ENCODE measurements around the gene TCF7L1. TPM values are rescaled to one million over a fixed set of nuclear protein-coding genes. Genes with fewer than 3 reads are reported as not detected.

Gene TCF7L1
- total RNA-seq, 4 donors from 2014 or later, result 1.1 to 3.9 (median 2.8) TPM

DNA sequence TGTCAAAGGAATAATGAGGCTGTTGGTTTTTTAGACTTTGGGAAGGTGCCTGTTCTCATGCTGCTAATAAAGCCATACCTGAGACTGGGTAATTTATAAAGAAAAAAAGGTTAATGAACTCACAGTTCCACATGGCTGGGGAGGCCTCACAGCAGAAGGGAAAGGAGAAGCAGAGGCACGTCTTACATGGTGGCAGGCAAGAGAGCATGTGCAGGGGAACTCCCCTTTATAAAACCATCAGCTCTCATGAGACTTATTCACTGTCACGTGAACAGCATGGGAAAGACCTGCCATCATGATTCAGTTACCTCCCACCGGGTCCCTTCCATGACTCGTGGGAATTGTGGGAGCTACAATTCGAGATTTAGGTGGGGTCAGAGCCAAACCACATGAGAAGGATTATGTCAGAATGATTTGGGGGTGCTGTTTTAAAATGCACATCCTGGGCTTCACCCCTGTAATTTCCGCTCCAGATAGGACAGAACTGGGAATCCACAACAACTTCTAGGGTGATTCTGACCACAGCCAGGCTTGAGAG is 37.8 kb downstream of the TCF7L1 start:
- intact Hi-C loops (cut with DNase I; ENCODE audit: low total_unique reads), result no loop called here

DNA sequence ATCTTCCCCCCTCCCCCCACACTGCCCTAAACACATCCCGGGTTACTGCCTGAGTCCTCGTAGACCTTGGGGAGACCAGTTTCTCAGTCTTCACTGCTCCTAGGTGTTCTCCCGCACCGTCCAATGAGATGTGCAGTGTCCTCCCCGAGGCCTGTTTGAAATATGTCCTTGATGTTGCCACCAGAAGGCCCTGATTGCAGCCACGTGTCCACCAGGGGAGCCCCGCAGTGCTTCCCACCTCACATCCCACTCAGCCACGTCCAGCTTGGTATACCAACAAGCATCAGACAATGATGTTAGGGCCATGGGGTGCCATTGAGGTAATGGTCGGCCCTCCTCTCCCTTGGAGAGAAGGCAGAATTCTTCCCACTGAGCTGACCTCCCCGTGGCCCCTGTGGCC is 38.7 kb downstream of the TCF7L1 start:
- Histone ChIP-seq H3K4me1 (peaks cover 38 to 39% of the 10 kb centered on the region in 2 donors), H3K27me3 (no peaks in the 10 kb centered on the region), H3K36me3 (no peaks in the 10 kb centered on the region), H3K4me3 (no peak overlapping the region), H3K27ac (no peak overlapping the region), H3K9me3 (no peaks in the 10 kb centered on the region)
- in situ Hi-C loops (cut with MboI; ENCODE audit: low sequenced_read_pairs in 4 of 4), result no loop called here
- TF ChIP-seq CTCF (IDR thresholded peaks at IDR 0.05 in 4 of 5, conservative IDR thresholded peaks at IDR 0.05 in 1 of 5) (no peak), POLR2A (IDR thresholded peaks at IDR 0.05) (no peak)
- ATAC-seq, result no peak
- intact Hi-C loops (cut with DNase I; ENCODE audit: low total_unique reads), result no loop called here
- no peak for DNase-seq

More for the DNA sequence above, 37.8 kb downstream of the TCF7L1 start:
- in situ Hi-C loops (cut with MboI; ENCODE audit: low sequenced_read_pairs in 4 of 4), result no loop called here
- DNase-seq (no peak), ATAC-seq (no peak)
- Histone ChIP-seq H3K36me3 (no peaks in the 10 kb centered on the region), H3K4me3 (no peak overlapping the region), H3K9me3 (no peaks in the 10 kb centered on the region), H3K4me1 (peaks cover 36 to 37% of the 10 kb centered on the region in 2 donors), H3K27ac (no peak overlapping the region), H3K27me3 (no peaks in the 10 kb centered on the region)
- TF ChIP-seq POLR2A (IDR thresholded peaks at IDR 0.05) (no peak), CTCF (IDR thresholded peaks at IDR 0.05 in 4 of 5, conservative IDR thresholded peaks at IDR 0.05 in 1 of 5) (no peak)

- Histone ChIP-seq H3K27ac (peak overlapping the region; percentile 90 to 96 (median 92)), H3K27me3 (no peaks in the 10 kb centered on the region), H3K4me1 (peaks cover 45 to 57% of the 10 kb centered on the region in 2 donors), H3K4me3 (no peak overlapping the region), H3K9me3 (no peaks in the 10 kb centered on the region), H3K36me3 (no peaks in the 10 kb centered on the region)
- DNase-seq (peak; percentile 57 to 66), ATAC-seq (peak; percentile 47 to 48)
- intact Hi-C loops (cut with DNase I; ENCODE audit: low total_unique reads) (no loop called here), in situ Hi-C loops (cut with MboI; ENCODE audit: low sequenced_read_pairs in 4 of 4) (no loop called here)
- TF ChIP-seq POLR2A (IDR thresholded peaks at IDR 0.05) (no peak), CTCF (IDR thresholded peaks at IDR 0.05 in 4 of 5, conservative IDR thresholded peaks at IDR 0.05 in 1 of 5) (no peak)
Measured at GRCh38 chr2:85173909-85174308, 40.7 kb downstream of the TCF7L1 start.

GRCh38 chr2:85174943-85175342 is 41.8 kb downstream of the TCF7L1 start:
- intact Hi-C loops (cut with DNase I; ENCODE audit: low total_unique reads), result loop anchor here (5.0 kb wide), 2 partner anchors 37 to 43 kb away; partner anchors contain the start of gene TCF7L1
- in situ Hi-C loops (cut with MboI; ENCODE audit: low sequenced_read_pairs in 4 of 4), result no loop called here

More at GRCh38 chr2:85174943-85175342, 41.8 kb downstream of the TCF7L1 start:
- DNase-seq, result peak; percentile 70 to 82
- Histone ChIP-seq H3K27ac (peak overlapping the region; percentile 90 to 96 (median 92)), H3K4me3 (peak overlapping the region in 1 of 4 donors; percentile 10), H3K4me1 (peaks cover 51 to 67% of the 10 kb centered on the region in 2 donors), H3K27me3 (no peaks in the 10 kb centered on the region), H3K9me3 (no peaks in the 10 kb centered on the region), H3K36me3 (no peaks in the 10 kb centered on the region)
- ATAC-seq, result peak; percentile 73 to 79
- TF ChIP-seq POLR2A (IDR thresholded peaks at IDR 0.05) (no peak), CTCF (IDR thresholded peaks at IDR 0.05 in 4 of 5, conservative IDR thresholded peaks at IDR 0.05 in 1 of 5) (no peak)
